Fibroblast of skin of back (primary cell): ENCODE results near the gene IRX6.

Experiments
- DNase-seq: peaks from one replicate; pipeline ENCODE4 v3.0.0-alpha.2; 2013

Gene IRX6

DNA sequence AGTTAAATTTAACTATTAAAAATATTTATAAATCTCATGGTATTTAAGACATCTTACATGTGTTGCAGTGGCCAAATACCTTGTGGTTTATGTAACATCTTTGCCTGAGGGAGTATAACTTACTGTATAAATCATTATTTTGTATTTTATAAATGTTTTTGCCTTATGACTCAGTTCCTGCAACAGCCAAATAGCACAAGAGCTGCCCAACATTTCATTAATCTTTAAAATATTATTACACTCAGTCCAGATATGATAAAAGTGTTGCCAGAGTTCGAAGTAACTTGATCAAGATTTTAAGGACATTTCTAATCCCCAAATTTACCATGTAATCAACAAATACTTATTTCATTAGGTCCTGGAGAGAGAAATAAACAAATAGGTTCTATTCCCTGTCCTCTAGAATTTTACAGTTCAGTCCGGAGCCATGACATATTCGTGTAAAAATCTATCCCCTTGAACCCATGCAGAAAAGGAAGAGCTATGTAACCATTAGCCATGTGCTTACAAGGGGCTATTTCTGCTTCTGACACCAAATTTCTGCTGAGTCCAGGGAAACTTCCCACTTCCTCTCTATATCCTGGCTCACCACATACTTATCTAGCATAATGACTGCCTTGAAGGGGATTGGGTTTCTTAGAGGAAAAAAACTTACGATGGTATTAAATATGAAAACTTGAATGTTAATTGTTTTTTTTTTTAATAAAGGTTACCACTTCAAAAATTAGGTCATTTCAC lies 44.0 kb downstream of the IRX6 start:
- DNase-seq: peak; percentile 85

DNA sequence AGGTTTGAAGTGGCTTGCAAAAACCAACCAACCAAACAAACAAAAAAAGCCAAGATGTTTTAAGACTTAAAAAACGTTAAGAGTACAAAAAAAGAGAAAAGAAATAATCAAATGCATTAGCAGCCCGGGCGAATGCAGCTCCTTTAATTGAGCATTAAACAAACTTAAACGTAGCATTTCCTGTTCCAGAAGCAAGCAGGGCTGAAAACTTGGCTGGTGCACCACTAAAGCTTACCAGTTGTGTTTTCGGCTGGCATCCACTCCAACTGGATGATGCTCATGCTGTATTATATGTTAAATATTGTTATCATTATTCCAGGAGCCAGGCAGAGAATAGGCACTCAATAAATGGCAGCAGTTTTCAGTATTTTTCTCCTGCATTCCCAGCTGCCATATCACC lies 45.1 kb downstream of the IRX6 start:
- DNase-seq: no peak

DNA sequence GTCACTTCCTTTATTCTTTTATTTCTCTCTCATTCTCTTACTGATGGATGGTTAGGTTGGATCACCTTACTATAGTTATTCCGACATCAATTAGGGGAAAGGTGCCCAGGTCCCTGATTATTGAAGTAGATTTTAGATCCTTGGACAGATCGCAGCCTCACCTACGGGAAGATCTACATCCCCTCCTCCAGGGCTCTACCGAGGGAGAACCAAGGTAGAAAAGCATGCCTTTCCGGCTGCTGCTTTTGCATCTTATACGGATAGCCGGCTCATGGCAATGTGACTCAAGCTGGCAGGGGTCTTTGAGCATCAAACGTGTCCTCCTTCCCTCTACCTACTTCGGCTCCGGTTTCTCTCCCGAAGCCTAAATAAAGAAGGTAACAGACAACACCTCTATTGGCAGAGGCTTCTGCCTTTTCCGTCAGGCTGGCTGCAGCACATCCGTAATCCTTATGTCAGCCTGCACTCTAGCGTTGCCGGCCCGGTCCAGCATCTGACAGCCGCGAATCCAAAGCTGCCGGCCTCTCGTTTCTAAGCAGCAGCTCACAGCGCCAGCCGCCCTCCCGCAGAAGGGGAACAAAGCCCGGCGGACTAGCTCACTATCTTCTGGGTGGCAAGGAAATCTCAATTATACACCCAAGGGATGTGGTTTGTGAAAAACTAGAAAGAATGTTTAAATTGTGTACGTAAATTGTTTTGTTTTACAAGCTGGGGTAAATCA lies 46.9 kb downstream of the IRX6 start:
- DNase-seq: peak; percentile 62

DNA sequence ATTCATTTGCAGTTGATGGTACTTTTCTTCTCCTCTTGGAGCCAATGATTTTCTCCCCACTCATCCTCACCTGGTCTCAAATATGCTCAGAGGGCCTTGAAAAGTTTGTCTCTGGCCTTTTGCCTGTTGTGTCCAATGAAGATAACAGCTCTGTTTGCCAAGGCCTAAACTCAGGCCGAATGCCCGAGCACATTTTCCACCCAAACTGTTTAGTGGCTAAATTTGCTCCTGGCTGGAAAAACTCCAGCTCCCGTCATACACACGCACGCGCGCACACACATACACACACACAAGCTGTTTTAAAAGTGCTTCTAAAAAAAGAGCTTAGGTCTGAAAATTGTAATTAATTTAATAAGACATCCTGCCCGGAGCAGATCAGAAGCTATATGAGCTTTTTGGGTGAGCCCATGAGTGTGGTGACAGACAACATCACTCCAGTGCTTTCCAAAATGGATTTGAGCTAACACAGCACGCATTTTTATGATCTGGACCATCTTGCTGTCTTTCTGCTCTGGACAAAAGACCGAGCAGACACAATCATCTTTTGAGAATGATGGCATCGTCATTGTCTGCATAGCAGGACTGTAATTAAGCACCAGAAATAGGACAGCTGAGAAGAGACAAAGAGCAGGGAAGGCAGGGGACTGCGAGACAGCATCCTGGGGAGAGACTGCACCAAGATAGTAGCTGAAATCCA lies 48.9 kb downstream of the IRX6 start:
- DNase-seq: peak; percentile 6

DNA sequence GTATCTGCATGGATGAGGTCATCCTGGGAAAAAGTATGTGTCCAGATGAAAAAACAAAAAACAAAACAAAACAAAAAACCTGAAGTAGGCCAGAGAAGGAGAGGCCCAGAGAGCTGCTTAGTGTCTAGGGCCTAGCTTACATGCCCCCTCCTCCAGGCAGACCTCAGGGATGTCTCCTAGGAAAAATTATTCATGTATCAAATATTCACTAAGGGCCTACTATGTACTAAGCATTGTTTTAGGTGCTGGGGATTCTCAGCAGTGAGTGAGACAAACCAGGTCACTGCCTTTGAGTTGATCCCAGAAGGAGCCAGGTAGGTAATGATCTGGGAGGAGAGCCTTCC lies 49.5 kb downstream of the IRX6 start:
- no peak for DNase-seq

DNA sequence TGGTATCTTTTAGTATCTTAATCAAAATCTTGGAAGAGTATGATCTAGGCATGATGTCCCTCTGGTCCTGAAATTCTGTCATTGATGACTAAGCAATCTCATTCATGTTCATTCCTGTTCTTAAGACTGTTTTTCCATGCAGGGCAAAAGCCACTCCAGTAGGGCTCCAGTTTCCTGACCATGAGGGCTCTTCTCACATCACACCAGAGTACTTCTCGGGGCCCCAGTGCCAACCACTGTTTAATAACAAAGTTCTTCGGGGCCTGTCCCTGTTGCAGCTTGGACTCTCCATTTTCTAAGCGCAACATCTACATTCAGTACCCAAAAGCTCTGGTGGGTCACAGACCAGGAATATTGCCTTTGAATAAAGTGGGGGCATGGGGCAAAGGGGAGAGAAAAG lies 52.0 kb downstream of the IRX6 start:
- no peak for DNase-seq

DNA sequence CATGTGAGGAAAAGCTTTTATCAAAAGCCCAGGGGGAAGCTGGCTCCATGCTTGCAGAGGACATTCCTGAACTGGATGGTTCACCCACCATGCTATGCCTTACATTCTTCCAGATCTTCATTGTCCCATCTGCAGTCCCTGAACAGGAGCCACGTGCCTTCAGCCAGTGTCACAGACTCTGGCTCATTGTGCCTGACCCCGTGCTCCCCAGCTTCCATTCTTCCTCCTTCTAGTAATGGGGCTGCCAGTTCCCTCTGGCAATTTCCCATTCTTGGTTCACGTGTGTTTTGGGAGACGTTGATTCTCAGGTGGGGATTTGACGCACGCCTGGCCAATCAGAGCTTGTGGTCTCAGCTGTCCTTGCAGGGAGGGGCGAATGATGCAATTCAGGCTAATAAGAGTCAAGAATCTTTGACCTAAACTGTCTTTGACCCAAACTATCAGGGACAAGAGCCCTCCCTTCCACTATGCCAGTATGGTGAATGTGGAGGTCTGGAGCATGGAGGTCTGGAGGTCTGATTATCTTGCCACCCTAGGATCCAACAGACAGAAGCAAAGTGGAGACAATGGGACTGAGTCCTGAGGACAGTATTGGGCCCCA lies 52.7 kb downstream of the IRX6 start:
- no peak for DNase-seq

DNA sequence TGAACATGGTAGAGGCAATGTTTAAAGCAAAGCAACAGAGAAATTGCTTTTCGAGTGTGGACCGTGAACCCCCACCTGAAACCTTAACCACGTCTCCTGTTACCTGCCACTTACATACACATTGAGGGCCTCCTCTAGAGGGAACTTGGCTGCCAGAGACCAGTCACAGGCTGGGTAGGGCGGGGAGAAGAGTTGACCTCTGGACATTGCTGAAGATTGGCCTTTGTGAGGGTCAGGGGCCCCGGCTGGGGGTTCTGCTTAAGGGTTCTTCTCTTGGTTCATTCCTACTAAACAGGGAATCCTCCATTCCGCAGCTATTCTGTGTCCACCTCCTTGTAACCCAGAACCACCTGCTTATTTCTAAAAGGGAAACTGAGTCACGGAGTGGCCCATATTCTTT lies 53.8 kb downstream of the IRX6 start:
- DNase-seq: no peak

DNA sequence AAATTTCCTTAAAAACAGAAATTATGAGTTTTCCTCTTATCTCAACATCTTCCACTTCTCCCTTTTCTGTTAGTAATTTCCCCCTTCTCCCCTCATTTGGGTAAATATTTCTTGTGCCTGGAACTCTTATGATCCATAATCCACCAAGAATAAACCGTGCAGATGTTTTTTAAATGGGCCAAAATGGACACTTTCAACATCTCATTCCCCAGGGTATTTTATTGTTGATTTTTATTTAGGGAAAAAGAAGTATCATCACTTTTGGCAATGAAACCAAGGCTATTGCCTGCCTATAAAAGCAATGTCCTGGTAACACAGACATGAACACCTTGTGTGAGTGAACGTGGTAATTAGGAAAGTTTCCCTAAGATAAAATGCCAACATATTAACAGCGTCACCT lies 54.6 kb downstream of the IRX6 start:
- no peak for DNase-seq

DNA sequence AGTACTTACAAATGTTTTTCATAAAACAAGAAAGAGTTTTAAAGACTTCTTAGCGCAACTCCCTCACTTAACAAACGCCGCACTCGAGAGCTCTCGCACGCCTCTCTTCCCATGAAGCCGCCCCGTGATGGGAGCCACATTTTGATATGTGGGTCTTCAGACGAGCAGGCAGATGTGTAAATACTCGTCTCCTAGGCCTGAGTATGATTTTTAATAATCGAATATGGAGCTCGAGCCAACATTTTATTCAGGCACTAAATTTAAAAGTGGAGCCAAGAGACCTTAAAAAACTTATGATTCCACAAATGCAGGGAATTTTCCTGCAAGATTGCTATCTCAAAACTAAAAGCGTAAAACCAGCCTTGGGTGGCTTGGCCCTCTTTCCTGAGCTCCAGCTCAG lies 55.4 kb downstream of the IRX6 start:
- DNase-seq: no peak

DNA sequence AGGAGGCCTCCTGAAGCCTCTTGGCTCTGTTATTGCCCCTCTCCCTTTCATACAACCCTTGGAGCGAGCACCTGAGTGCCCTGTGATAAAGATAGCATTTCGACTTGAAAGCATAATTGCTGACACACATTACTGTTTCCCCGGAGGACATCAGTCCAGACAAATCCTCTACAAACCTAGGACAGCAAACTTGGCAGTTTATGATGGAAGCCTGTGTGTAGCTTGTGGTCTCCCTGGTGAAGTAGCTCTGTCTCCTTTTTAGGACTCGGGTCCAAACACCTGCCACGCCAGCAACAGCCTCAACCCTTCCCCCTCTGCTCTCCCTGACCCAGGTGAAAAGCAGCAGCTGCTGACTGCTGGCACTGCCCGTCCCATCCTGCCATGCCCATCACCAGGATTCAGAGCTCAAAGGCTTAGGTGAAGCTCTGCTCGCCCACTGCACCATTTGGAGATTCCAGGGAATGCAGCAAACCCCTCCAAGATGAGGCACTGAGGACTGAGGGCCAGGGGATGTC lies 55.9 kb downstream of the IRX6 start:
- DNase-seq: no peak
